Fibroblast of lung (primary cell): ENCODE measurements around the gene MAEA. TPM values are rescaled to one million over a fixed set of nuclear protein-coding genes. Genes with fewer than 3 reads are reported as not detected.

ENCODE experiments used
- DNase-seq, 2 donors: peaks; one replicate each; pipeline versions ENCODE4 v3.0.0 to v3.0.0-alpha.2; 2010; ENCODE audit warnings: low read depth in 2 of 2
- H2AFZ ChIP-seq: 2 replicates; pipeline ENCODE4 v1.5.1; 2012; ENCODE audit warnings: low read length, control low read depth, inconsistent platforms
- H3K27ac ChIP-seq: 2 replicates; pipeline ENCODE4 v1.5.1; 2011; ENCODE audit warnings: low read length, control low read depth; ENCODE audit not compliant: insufficient read depth
- H3K27me3 ChIP-seq: 2 replicates; pipeline ENCODE4 v1.5.1; 2011; ENCODE audit warnings: mild to moderate bottlenecking, low read length; ENCODE audit not compliant: control insufficient read depth, insufficient read depth
- H3K36me3 ChIP-seq: 2 replicates; pipeline ENCODE4 v1.5.1; 2011; ENCODE audit warnings: low read length; ENCODE audit not compliant: control insufficient read depth, insufficient read depth
- H3K4me1 ChIP-seq: 2 replicates; pipeline ENCODE4 v1.5.1; 2011; ENCODE audit warnings: low read length; ENCODE audit not compliant: control insufficient read depth, insufficient read depth; ENCODE audit errors: extremely low read depth
- H3K4me2 ChIP-seq: 2 replicates; pipeline ENCODE4 v1.5.1; 2011; ENCODE audit warnings: low read length, control low read depth; ENCODE audit not compliant: insufficient read depth; ENCODE audit errors: extremely low read depth
- H3K4me3 ChIP-seq, 4 experiments: fragments of 200-600 bp in 1 of 4; sonication (generic) in 1 of 4; replicated peaks in 1 of 4; 2 replicates each; pipeline ENCODE4 v1.5.1; 2011 to 2016; ENCODE audit warnings: low read length in 4 of 4, low read depth in 3 of 4, mild to moderate bottlenecking in 3 of 4, control low read depth in 2 of 4, inconsistent platforms in 1 of 4, mixed read lengths in 1 of 4; ENCODE audit not compliant: insufficient read depth in 1 of 4; ENCODE audit errors: control extremely low read depth in 1 of 4
- H3K79me2 ChIP-seq: 2 replicates; pipeline ENCODE4 v1.5.1; 2012; ENCODE audit warnings: mild to moderate bottlenecking, low read length, inconsistent platforms; ENCODE audit not compliant: control insufficient read depth, insufficient read depth
- H3K9ac ChIP-seq: 2 replicates; pipeline ENCODE4 v1.5.1; 2011; ENCODE audit warnings: mild to moderate bottlenecking, low read length, control low read depth; ENCODE audit not compliant: insufficient read depth
- H3K9me3 ChIP-seq: 2 replicates; pipeline ENCODE4 v1.5.1; 2012; ENCODE audit warnings: low read depth, low read length; ENCODE audit not compliant: control insufficient read depth, insufficient read depth
- H4K20me1 ChIP-seq: 2 replicates; pipeline ENCODE4 v1.5.1; 2011; ENCODE audit warnings: low read length; ENCODE audit not compliant: control insufficient read depth, insufficient read depth; ENCODE audit errors: extremely low read depth
- CTCF ChIP-seq, 2 donors: IDR thresholded peaks in 1 of 2; conservative IDR thresholded peaks in 1 of 2; 1 replicate in 1 of 2; 2 replicates in 1 of 2; pipeline ENCODE4 v1.5.1; 2011 to 2012; ENCODE audit warnings: low read length in 2 of 2, control low read depth in 1 of 2, inconsistent platforms in 1 of 2, low read depth in 1 of 2, mild to moderate bottlenecking in 1 of 2
- EZH2 ChIP-seq: IDR thresholded peaks from 2 replicates; pipeline ENCODE4 v1.5.1; 2012; ENCODE audit warnings: low read length, control low read depth, mild to moderate bottlenecking; ENCODE audit errors: missing control alignments
- polyA plus RNA-seq, 2 donors: library from polyadenylated mRNA; depleted of rRNA in 1 of 2; stranded (reverse) in 1 of 2; unstranded in 1 of 2; fragments of >200 nt; gene quantifications; 2 replicates each; pipeline ENCODE4 v1.2.1, GENCODE V29; 2011 to 2012; ENCODE audit warnings: missing spikeins in 1 of 2
- total RNA-seq: library from RNA; depleted of rRNA; stranded (reverse); fragments of >200 nt; gene quantifications from 2 replicates; pipeline ENCODE4 v1.2.1, GENCODE V29; 2014

MAEA gene
- total and polyA plus RNA-seq, 2 donors (not counting 1 experiment from before 2014, with no cell fraction given): 44.3 to 53.8 TPM

- Histone ChIP-seq H3K4me1 (no peaks in the 10 kb centered on the region), H2AFZ (no peak overlapping the region), H3K9me3 (no peaks in the 10 kb centered on the region), H3K36me3 (no peaks in the 10 kb centered on the region), H3K27me3 (no peaks in the 10 kb centered on the region), H3K79me2 (no peaks in the 10 kb centered on the region), H3K4me3 (no peak overlapping the region), H3K9ac (no peak overlapping the region), H3K4me2 (no peak overlapping the region), H4K20me1 (no peaks in the 10 kb centered on the region), H3K27ac (no peak overlapping the region)
- DNase-seq: no peak
- TF ChIP-seq EZH2 (no peak), CTCF (conservative IDR thresholded peaks at IDR 0.05 in 1 of 2, IDR thresholded peaks at IDR 0.05 in 1 of 2; ENCODE audit: low read depth in 1 of 2, low read length in 2 of 2) (no peak)
Observed at GRCh38 chr4:1269209-1269608, 20.5 kb upstream of the MAEA start.

- TF ChIP-seq EZH2 (no peak), CTCF (conservative IDR thresholded peaks at IDR 0.05 in 1 of 2, IDR thresholded peaks at IDR 0.05 in 1 of 2; ENCODE audit: low read depth in 1 of 2, low read length in 2 of 2) (no peak)
- H3K4me3 ChIP-seq: no peak overlapping the region
- no peaks in the 10 kb centered on the region for H3K4me1 ChIP-seq
- H3K4me2 ChIP-seq: no peak overlapping the region
- H2AFZ ChIP-seq: no peak overlapping the region
- no peaks in the 10 kb centered on the region for H3K79me2 ChIP-seq
- H3K36me3 ChIP-seq: no peaks in the 10 kb centered on the region
- H3K9me3 ChIP-seq: no peaks in the 10 kb centered on the region
- H3K9ac ChIP-seq: no peak overlapping the region
- no peaks in the 10 kb centered on the region for H4K20me1 ChIP-seq
- H3K27ac ChIP-seq: no peak overlapping the region
- DNase-seq: no peak
- H3K27me3 ChIP-seq: no peaks in the 10 kb centered on the region
Observed at GRCh38 chr4:1271686-1272085, 18.0 kb upstream of the MAEA start.

GRCh38 chr4:1274871-1275270 is 14.8 kb upstream of the MAEA start:
- H3K27me3 ChIP-seq: no peaks in the 10 kb centered on the region
- DNase-seq: no peak
- no peak overlapping the region for H3K9ac ChIP-seq
- H3K9me3 ChIP-seq: no peaks in the 10 kb centered on the region
- no peaks in the 10 kb centered on the region for H3K36me3 ChIP-seq
- no peak overlapping the region for H3K27ac ChIP-seq
- H2AFZ ChIP-seq: no peak overlapping the region
- H4K20me1 ChIP-seq: no peaks in the 10 kb centered on the region
- H3K4me3 ChIP-seq: no peak overlapping the region
- H3K79me2 ChIP-seq: no peaks in the 10 kb centered on the region
- no peak for TF ChIP-seq EZH2
- no peak for TF ChIP-seq CTCF (conservative IDR thresholded peaks at IDR 0.05 in 1 of 2, IDR thresholded peaks at IDR 0.05 in 1 of 2; ENCODE audit: low read depth in 1 of 2, low read length in 2 of 2)
- no peaks in the 10 kb centered on the region for H3K4me1 ChIP-seq
- H3K4me2 ChIP-seq: no peak overlapping the region
